Upper lobe of left lung (tissue), 4 donors: Measurements from ENCODE around the gene SCN7A.

Source experiments
- CTCF ChIP-seq, 6 experiments: fragments of 450-650 bp in 4 of 6; fragments of 200-600 bp in 2 of 6; sonication (generic) in 2 of 6; IDR thresholded peaks; one replicate each; pipeline ENCODE4 v1.5.1; 2016 to 2019; ENCODE audit warnings: antibody characterized with exemption in 6 of 6
- POLR2A ChIP-seq, 4 donors: fragments of 450-650 bp; IDR thresholded peaks; one replicate each; pipeline ENCODE4 v1.5.1; 2016 to 2017; ENCODE audit warnings: antibody characterized with exemption in 4 of 4, mild to moderate bottlenecking in 2 of 4

- TF ChIP-seq CTCF (IDR thresholded peaks at IDR 0.05) (no peak), POLR2A (IDR thresholded peaks at IDR 0.05) (no peak)
These were observed 76.4 kb downstream of the SCN7A start for GRCh38 chr2:166417669-166418068.
